ENCODE measurements around the gene MTFR1L. TPM values are rescaled to one million over a fixed set of nuclear protein-coding genes. Genes with fewer than 3 reads are reported as not detected.

The MTFR1L gene
- total RNA-seq, 1 experiment from 2014 or later: 41.7 TPM

GRCh38 chr1:25790472-25790871, 29.3 kb upstream of the MTFR1L start:
- CTCF ChIA-PET: no interaction called here
- no peak for TF ChIP-seq EZH2 (IDR thresholded peaks at IDR 0.05; ENCODE audit: low read depth)
- no peak for TF ChIP-seq CTCF (conservative IDR thresholded peaks at IDR 0.05)
- H3K27ac ChIP-seq: no peak overlapping the region
- H3K9me2 ChIP-seq (ENCODE audit: insufficient read depth): no peaks in the 10 kb centered on the region
- H3K4me3 ChIP-seq: no peak overlapping the region
- BruUV-seq (replicated peaks): no TSS peak
- peaks cover 9% of the 10 kb centered on the region for H3F3A ChIP-seq (ENCODE audit: insufficient read depth, low read depth)
- no peak for DNase-seq
- no peaks in the 10 kb centered on the region for H3K36me3 ChIP-seq (ENCODE audit: low read depth)
- H3K4me2 ChIP-seq: no peak overlapping the region
- no peak overlapping the region for H2AFZ ChIP-seq
- no peaks in the 10 kb centered on the region for H3K27me3 ChIP-seq (ENCODE audit: insufficient read depth, low read depth)
- intact Hi-C loops (cut with micrococcal nuclease; ENCODE audit: unreplicated experiment): loop anchor here (10.0 kb wide), 1 partner anchor 86 kb away; no protein-coding TSS in a partner anchor
- no peaks in the 10 kb centered on the region for H3K9me3 ChIP-seq (ENCODE audit: insufficient read depth, low read depth)
- H3K4me1 ChIP-seq (replicated peaks; ENCODE audit: insufficient read depth): peaks cover 19% of the 10 kb centered on the region
- H4K20me1 ChIP-seq (ENCODE audit: insufficient read depth): no peaks in the 10 kb centered on the region
- POLR2A ChIA-PET (ENCODE audit: unreplicated experiment): no interaction called here
- H3K79me2 ChIP-seq (ENCODE audit: low read depth): no peaks in the 10 kb centered on the region

GRCh38 chr1:25792115-25792514, 27.6 kb upstream of the MTFR1L start:
- TF ChIP-seq CTCF (conservative IDR thresholded peaks at IDR 0.05): no peak
- TF ChIP-seq EZH2 (IDR thresholded peaks at IDR 0.05; ENCODE audit: low read depth): no peak
- no TSS peak for BruUV-seq (replicated peaks)
- ChIA-PET CTCF (interaction anchor here (0.6 kb wide), 1 partner anchor 9 kb away, joined by 7 read pairs; no protein-coding TSS in a partner anchor), POLR2A (ENCODE audit: unreplicated experiment) (no interaction called here)
- no peak overlapping the region for H3K4me2 ChIP-seq
- no peaks in the 10 kb centered on the region for H3K9me3 ChIP-seq (ENCODE audit: insufficient read depth, low read depth)
- H3K9me2 ChIP-seq (ENCODE audit: insufficient read depth): no peaks in the 10 kb centered on the region
- H3K79me2 ChIP-seq (ENCODE audit: low read depth): no peaks in the 10 kb centered on the region
- H3F3A ChIP-seq (ENCODE audit: insufficient read depth, low read depth): peaks cover 8% of the 10 kb centered on the region
- H2AFZ ChIP-seq: no peak overlapping the region
- H3K27ac ChIP-seq: no peak overlapping the region
- H3K4me3 ChIP-seq: no peak overlapping the region
- H3K27me3 ChIP-seq (ENCODE audit: insufficient read depth, low read depth): no peaks in the 10 kb centered on the region
- peaks cover 10% of the 10 kb centered on the region for H3K4me1 ChIP-seq (replicated peaks; ENCODE audit: insufficient read depth)
- H3K36me3 ChIP-seq (ENCODE audit: low read depth): no peaks in the 10 kb centered on the region
- intact Hi-C loops (cut with micrococcal nuclease; ENCODE audit: unreplicated experiment): loop anchor here (10.0 kb wide), 1 partner anchor 87 kb away; no protein-coding TSS in a partner anchor
- DNase-seq: no peak
- no peaks in the 10 kb centered on the region for H4K20me1 ChIP-seq (ENCODE audit: insufficient read depth)

- Histone ChIP-seq H3K9me2 (ENCODE audit: insufficient read depth) (no peaks in the 10 kb centered on the region), H3K36me3 (ENCODE audit: low read depth) (no peaks in the 10 kb centered on the region), H3K9me3 (ENCODE audit: insufficient read depth, low read depth) (no peaks in the 10 kb centered on the region), H4K20me1 (ENCODE audit: insufficient read depth) (no peaks in the 10 kb centered on the region), H3K4me3 (no peak overlapping the region), H3F3A (ENCODE audit: insufficient read depth, low read depth) (no peaks in the 10 kb centered on the region), H3K79me2 (ENCODE audit: low read depth) (no peaks in the 10 kb centered on the region), H3K4me1 (replicated peaks; ENCODE audit: insufficient read depth) (no peaks in the 10 kb centered on the region), H2AFZ (no peak overlapping the region), H3K4me2 (no peak overlapping the region), H3K27ac (no peak overlapping the region), H3K27me3 (ENCODE audit: insufficient read depth, low read depth) (no peaks in the 10 kb centered on the region)
- BruUV-seq (replicated peaks): no TSS peak
- no peak for DNase-seq
- POLR2A ChIA-PET (ENCODE audit: unreplicated experiment): no interaction called here
- intact Hi-C loops (cut with micrococcal nuclease; ENCODE audit: unreplicated experiment): loop anchor here (10.0 kb wide), 1 partner anchor 89 kb away; no protein-coding TSS in a partner anchor
- CTCF ChIA-PET: interaction anchor here (0.7 kb wide), 1 partner anchor 102 kb away, joined by 5 read pairs; no protein-coding TSS in a partner anchor
- TF ChIP-seq CTCF (conservative IDR thresholded peaks at IDR 0.05): no peak
- TF ChIP-seq EZH2 (IDR thresholded peaks at IDR 0.05; ENCODE audit: low read depth): no peak
Observed at GRCh38 chr1:25793585-25794170, 26.1 kb upstream of the MTFR1L start.
